HPDE6-E6E7 (cell line): ENCODE measurements around the gene GALR2.

Experiments
- DNase-seq: peaks from one replicate; pipeline ENCODE4 v3.0.0; 2011; ENCODE audit warnings: missing footprints; ENCODE audit errors: extremely low spot score

Gene GALR2

DNA sequence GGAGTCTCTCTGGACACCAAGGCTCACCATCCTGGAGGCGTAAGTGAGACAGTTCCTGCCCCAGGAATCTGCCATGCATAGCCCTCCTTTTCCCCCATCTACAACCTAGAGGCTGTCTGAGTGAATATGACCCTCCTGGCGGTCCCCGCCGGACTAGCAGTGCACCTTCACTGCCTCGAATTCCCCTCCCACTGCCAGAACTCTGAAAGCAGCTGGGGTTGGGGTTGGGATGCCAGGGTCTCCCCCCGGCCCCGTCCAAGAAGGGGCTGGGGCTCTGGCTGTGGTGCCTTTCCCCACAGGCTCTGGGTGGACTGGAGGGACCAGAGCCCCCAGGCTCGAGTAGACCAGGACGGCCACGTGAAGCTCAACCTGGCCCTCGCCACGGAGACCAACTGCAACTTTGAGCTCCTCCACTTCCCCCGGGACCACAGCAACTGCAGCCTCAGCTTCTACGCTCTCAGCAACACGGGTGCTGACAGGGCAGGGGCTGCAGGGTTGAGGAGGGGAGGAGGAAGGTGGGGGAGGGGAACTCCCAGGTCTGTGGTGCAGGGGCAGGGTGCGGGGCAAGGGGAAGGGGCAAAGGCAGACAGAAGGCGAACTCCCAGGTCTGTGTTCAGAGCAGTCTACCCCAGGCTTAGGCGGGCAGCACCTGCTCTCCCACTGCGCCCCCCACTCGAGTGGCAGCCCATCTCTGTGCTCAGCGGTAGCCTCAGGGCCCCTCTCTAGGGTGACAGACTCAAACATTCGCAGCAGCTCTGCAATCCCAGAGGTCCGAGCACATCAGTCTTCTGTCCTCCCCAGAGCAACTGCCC lies 5.6 kb downstream of the GALR2 start:
- no peak for DNase-seq

GRCh38 chr17:76080768-76081287 lies 6.2 kb downstream of the GALR2 start:
- no peak for DNase-seq

- DNase-seq, result no peak
These were observed 7.0 kb downstream of the GALR2 start for GRCh38 chr17:76081295-76082210.

- no peak for DNase-seq
These were observed 8.0 kb downstream of the GALR2 start for GRCh38 chr17:76082326-76083251.

- DNase-seq, result no peak
These were observed 9.1 kb downstream of the GALR2 start for GRCh38 chr17:76083536-76084182.

GRCh38 chr17:76085066-76085730 lies 10.6 kb downstream of the GALR2 start:
- DNase-seq, result no peak

- DNase-seq, result no peak
These were observed 11.3 kb downstream of the GALR2 start for GRCh38 chr17:76085731-76086366.

- DNase-seq, result no peak
These were observed 11.8 kb downstream of the GALR2 start for GRCh38 chr17:76086384-76086783.

DNA sequence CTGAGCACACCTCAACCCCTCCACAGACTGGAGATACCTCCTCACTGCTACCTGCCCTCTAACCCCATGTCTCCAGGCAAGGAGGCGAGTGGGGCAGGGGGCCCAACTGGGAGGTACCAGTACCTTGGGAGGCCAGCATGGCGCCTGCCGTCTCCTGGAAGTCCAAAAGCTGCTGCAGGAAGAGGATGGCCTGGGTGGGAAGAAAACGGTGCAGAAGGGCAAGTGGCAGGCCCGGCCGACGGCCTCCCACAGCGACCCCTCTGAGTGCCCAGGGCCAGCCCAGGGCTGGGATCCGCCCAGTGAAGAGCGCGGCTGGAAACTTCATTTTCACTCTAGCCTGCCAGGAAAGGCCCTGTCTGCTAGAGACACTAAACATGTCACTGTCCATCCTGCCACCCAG lies 12.9 kb downstream of the GALR2 start:
- DNase-seq, result no peak

DNA sequence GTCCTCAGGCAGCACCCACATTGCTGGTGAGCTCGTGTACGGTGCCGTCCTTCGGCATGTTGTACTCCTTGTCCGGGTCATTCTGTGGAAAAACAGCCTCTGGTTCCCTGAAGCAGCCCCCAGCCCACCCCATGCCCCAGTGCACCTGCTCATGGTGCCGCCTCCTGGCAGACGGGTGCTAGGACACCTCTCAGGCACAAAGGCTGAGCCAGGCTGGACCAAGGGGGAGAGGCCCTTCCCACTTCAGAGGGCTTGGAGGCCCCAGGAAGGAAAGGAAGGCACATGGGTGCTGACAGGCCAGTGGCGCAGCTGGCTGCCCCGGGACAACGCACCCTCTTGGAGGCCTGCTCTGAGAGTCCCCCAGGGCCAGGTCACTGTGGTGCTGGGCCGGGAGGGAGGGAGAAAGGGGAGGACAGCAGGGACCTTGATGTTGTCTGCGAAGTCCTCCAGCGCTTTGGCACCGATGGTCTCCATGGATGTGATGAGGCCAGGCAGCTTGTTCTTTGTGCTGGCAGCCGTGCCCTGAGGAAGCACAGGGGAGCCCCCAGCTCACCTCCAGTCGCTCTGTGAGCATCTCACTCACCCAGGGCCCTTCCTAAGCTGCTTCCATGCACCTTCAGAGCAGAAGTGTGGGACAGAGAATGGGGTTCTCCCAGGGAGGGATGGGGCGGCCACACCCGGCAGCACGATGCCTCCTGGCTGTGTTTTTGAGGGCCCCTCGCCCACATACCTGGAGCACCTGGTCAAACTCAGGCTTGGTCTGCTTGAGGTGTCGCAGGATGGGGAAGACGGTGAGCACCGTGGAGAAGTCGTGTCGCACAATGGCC lies 13.7 kb downstream of the GALR2 start:
- DNase-seq, result no peak

DNA sequence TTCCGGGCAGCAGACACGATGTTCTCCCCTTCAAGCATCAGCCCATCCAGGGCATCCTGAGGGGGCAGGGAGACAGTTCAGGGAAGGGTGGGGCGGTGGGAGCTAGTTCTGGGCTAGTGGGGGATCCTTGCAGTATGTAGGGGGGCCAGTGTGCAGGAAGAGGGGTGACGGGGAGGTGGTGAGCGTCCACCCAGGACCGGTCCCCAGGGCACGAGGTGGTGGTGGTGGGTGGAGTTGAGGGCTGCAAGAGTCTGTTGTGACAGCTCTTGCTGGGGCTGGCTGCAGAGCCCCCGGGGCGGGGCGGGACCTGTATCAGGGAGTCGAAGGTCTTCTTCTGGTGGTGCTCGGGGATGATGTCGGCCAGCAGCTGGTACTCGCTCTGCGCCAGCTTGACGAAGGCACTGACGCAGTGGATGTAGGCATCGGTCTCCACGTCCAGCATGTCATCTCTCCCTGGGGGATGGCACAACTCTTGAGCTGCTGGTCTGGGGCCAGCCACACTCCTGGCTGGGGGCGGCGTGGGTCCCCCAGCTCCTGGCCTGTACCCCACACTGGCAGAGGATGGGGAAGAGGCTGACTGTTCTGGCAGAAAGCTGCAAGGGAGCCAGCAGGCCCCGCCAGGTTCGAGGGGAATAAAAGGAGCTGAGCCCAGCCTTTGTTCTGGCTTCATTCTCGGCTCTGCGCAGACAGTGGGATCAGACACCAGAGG lies 14.4 kb downstream of the GALR2 start:
- no peak for DNase-seq

DNA sequence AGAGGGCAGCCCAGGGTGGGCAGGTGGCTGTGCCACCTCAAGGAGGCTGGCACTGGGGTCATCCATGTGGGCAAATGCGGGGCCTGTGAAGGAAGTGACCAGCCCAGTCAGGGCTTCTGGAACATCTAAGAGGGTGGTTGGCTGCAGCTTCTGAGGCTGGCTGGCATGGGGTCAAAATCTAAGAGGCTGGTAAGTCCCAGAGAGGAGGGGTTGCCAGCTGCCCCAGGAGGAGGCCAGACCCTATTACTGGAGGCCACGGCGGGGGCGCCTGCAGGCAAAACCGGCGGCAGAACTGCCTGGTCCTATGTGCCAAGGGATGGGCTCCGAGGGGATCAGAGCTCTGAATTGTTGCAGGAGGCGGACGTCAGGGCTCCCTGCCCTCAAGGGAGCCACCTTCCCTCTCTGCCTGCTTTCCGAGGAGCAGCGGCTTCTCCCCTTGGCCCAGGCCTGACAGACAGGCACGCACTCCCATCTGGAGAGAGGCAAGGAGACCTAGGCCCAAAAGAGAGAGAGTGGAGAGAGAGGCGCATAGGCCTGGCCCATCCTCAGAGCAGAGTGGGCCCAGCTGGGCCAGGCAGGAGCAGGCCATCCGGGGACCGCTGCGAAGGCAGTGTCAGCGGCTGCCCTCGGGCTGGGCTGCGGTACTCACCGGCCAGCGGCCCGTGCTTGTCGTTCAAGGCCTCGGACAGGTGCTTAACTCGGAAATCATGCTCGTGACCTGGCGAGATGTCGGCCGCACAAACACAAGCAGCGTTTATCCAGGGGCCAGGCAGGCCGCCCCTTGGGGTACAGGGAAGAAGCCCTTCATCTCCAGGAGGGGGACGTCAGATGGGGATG lies 15.3 kb downstream of the GALR2 start:
- no peak for DNase-seq

DNA sequence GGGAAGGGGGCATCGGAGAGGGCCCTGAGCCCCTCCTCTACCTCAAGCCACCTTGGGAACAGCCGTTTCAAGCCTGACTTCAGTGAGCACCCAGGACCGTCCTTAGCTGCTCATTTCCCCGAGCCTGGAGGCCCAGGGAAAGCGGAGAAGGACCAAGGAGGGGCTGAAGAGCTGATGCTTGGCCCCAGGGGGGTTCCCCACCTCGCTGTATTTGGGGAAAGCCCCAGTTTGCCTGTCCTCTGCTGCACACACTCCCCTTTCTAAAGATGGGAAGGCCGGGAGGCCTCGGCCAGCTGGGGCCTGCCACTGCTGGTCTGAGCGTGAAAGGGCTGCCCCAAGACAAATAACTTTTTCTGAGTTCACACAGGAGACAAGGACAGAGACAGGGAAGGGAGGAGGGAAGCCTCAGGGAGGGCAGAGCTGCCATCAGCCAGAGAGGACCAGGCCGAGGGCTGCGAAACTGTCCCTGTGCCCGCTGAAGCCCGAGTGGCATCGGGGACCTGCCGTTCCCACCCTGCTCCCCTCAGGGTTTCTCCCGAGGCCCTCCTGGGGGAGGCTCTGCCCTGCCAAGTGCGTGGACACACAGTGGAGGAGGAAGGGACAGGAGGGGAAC lies 16.0 kb downstream of the GALR2 start:
- DNase-seq, result no peak

DNA sequence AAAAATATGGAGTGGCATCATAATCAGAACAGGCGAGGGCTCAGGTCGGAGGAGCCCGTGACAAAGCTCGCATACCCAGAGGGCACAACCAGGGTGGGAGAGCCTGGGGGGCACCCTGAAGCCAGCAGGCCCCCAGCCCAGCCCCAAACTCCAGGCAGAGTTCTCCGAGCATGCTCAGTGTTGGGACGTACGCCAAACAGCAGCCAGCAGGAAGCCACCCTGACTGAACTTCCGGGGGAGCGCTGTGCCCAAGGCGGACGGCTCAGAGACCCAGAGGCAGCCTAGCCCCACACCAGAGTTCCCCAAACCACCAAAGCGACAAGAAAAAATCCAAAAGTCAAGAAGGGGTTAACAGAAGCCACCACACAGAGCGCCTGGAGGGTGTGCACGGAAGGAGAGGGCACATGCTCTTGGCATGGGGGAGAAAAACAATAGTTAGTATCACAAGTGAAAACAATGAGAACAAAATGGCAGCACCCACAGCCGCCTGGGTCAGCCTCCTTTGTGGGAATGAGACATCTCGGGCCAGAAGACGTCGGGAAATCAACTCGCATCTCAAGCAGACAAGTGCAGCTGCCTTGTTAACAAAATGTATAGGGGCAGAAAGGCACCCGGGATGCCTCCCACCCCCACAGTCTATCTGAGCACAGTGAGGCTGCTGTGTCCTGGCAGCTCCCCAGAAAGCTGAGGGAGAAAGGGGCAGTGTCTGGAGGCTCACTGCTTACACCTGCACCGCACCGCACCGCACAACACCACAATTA lies 17.1 kb downstream of the GALR2 start:
- DNase-seq, result no peak

DNA sequence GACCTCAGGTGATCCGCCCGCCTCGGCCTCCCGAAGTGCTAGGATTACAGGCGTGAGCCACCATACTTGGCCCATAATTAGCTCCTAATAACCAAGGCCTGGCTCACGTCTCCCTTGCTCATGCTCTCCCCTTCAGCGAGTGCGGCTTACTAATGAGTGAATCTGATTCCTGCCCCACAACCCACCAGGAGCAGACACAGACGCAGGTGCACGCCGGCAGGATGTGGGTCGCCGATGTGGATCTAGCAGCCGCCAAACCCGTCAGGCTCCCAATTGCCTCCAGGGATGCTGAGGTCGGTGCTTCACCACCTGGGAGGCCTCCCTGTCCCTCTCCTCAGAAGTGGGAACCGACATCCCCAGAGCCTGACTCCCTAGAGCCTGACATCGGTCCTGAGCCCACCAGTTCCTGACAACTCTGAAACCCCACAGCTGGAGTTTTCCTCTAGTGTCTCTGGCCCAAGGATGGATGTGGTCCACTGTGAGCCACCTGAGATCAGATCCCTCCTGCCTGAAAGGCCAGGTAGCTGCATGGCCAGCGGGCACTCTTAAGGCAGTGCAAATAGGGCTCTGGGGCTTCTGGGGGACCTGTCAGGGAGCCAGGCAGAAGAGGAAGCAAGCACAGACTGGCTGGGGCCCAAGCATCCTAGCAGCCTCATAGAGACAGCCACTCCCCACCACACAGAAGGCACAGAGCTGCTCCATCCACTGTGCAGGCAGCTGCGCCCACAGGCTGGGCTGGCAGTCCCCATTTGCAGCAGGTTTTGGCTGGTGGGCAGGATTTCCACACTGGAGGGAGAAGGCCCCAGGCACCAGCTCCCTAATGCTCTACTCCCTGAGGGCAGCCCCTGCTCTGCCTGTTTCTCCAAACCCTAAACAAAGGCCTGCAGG lies 18.2 kb downstream of the GALR2 start:
- no peak for DNase-seq
